CD4-positive, alpha-beta T cell (primary cell): ENCODE results near the gene HSPA4. TPM values are rescaled to one million over a fixed set of nuclear protein-coding genes. Genes with fewer than 3 reads are reported as not detected.

Source experiments
- ATAC-seq: fragments of 200-7000 bp; cut with Tn5 transposase; one replicate; pipeline ENCODE4 v1.10.0; 2022; ENCODE audit warnings: mild to moderate bottlenecking; ENCODE audit not compliant: poor library complexity
- CTCF ChIA-PET: fragments of 350-600 bp; sonication (Branson Sonifier 250); formaldehyde crosslinking; loops from one replicate; lab custom pipeline; 2021; ENCODE audit warnings: antibody characterized with exemption, inconsistent platforms; lab: Charles Lee
- POLR2A ChIA-PET: fragments of 350-600 bp; sonication (Branson Sonifier 250); formaldehyde crosslinking; loops from one replicate; lab custom pipeline; 2021; ENCODE audit warnings: antibody characterized with exemption, inconsistent platforms; lab: Charles Lee
- DNase-seq, 14 experiments: peaks; one replicate each; pipeline ENCODE4 v3.0.0-alpha.2; 2013 to 2020; ENCODE audit warnings: mixed read lengths in 2 of 14
- H3K27ac ChIP-seq, 2 donors: one replicate each; pipeline versions ENCODE4 v1.5.1 to v1.7.0; 2013; ENCODE audit warnings: low read length in 2 of 2, low read depth in 1 of 2, mild to moderate bottlenecking in 1 of 2
- H3K27me3 ChIP-seq, 2 experiments: 1 replicate in 1 of 2; 2 replicates in 1 of 2; pipeline versions ENCODE4 v1.6.1 to v1.7.0; 2013; ENCODE audit warnings: low read length in 2 of 2, control low read depth in 1 of 2, mild to moderate bottlenecking in 1 of 2, moderate library complexity in 1 of 2; ENCODE audit not compliant: insufficient read depth in 2 of 2, control insufficient read depth in 1 of 2
- H3K36me3 ChIP-seq: one replicate; pipeline ENCODE4 v1.6.1; 2013; ENCODE audit warnings: low read length, control low read depth; ENCODE audit not compliant: insufficient read depth
- H3K4me1 ChIP-seq: one replicate; pipeline ENCODE4 v1.6.1; 2013; ENCODE audit warnings: low read length, control low read depth; ENCODE audit not compliant: insufficient read depth
- H3K4me3 ChIP-seq: one replicate; pipeline ENCODE4 v1.5.1; 2013; ENCODE audit warnings: mild to moderate bottlenecking, low read length, moderate library complexity
- H3K9me3 ChIP-seq, 2 experiments: 1 replicate in 1 of 2; 2 replicates in 1 of 2; pipeline versions ENCODE4 v1.6.1 to v1.7.0; 2013; ENCODE audit warnings: low read length in 2 of 2, mild to moderate bottlenecking in 2 of 2, control low read depth in 1 of 2, moderate library complexity in 1 of 2; ENCODE audit not compliant: control insufficient read depth in 1 of 2, insufficient read depth in 1 of 2
- H3K27ac Mint-ChIP-seq: one replicate; pipeline ENCODE4 v1.8.0; 2020; ENCODE audit warnings: mixed read lengths
- H3K27me3 Mint-ChIP-seq: one replicate; pipeline ENCODE4 v1.8.0; 2021; ENCODE audit warnings: mixed read lengths
- H3K36me3 Mint-ChIP-seq: one replicate; pipeline ENCODE4 v1.8.0; 2021; ENCODE audit warnings: low read depth, mixed read lengths
- H3K4me1 Mint-ChIP-seq: one replicate; pipeline ENCODE4 v1.8.0; 2021; ENCODE audit warnings: low read depth, mixed read lengths
- H3K4me3 Mint-ChIP-seq: one replicate; pipeline ENCODE4 v1.8.0; 2020; ENCODE audit warnings: mild to moderate bottlenecking, mixed read lengths
- H3K9me3 Mint-ChIP-seq: one replicate; pipeline ENCODE4 v1.8.0; 2020; ENCODE audit warnings: mixed read lengths
- CTCF ChIP-seq: fragments of 200-600 bp; IDR thresholded peaks from one replicate; pipeline ENCODE4 v1.8.0; 2022; ENCODE audit warnings: antibody characterized with exemption, mild to moderate bottlenecking
- intact Hi-C, 2 experiments: fragments of 100-400 bp; cut with DNase I in 1 of 2; cut with micrococcal nuclease in 1 of 2; formaldehyde crosslinking; loops; one replicate each; pipeline versions ENCODE4 v1.15.1 to v1.9.0; 2023 to 2025; cut with DNase I, micrococcal nuclease
- total RNA-seq, 174 experiments: library from RNA in 2 of 174; stranded (reverse) in 2 of 174; gene quantifications; one replicate each; pipeline ENCODE4 v1.2.3 and lab custom pipeline; 2021 to 2026

Gene HSPA4
- total RNA-seq, 2 experiments from 2014 or later = 42.2 to 44.7 TPM

- Histone ChIP-seq H3K36me3 (no peaks in the 10 kb centered on the region), H3K4me1 (no peaks in the 10 kb centered on the region), H3K9me3 (no peaks in the 10 kb centered on the region), H3K27me3 (no peaks in the 10 kb centered on the region), H3K27ac (no peak overlapping the region), H3K4me3 (no peak overlapping the region)
- no peaks in the 10 kb centered on the region for H3K27me3 Mint-ChIP-seq
- H3K36me3 Mint-ChIP-seq = no peaks in the 10 kb centered on the region
- DNase-seq (no peak), ATAC-seq (no peak)
- ChIA-PET POLR2A (interaction anchor here (0.5 kb wide), 1 partner anchor 17 kb away, joined by 3 read pairs; no protein-coding TSS in a partner anchor), CTCF (no interaction called here)
- H3K4me1 Mint-ChIP-seq = no peaks in the 10 kb centered on the region
- no peak overlapping the region for H3K27ac Mint-ChIP-seq
- no peaks in the 10 kb centered on the region for H3K9me3 Mint-ChIP-seq
- TF ChIP-seq CTCF = no peak
- intact Hi-C loops = no loop called here
- H3K4me3 Mint-ChIP-seq = no peak overlapping the region
Observed at GRCh38 chr5:133121611-133122150, 69.9 kb downstream of the HSPA4 start.

- Histone ChIP-seq H3K9me3 (no peaks in the 10 kb centered on the region), H3K27me3 (no peaks in the 10 kb centered on the region), H3K27ac (no peak overlapping the region), H3K4me3 (no peak overlapping the region), H3K36me3 (no peaks in the 10 kb centered on the region), H3K4me1 (no peaks in the 10 kb centered on the region)
- intact Hi-C loops = no loop called here
- Mint-ChIP-seq H3K4me1 (no peaks in the 10 kb centered on the region), H3K27me3 (no peaks in the 10 kb centered on the region), H3K4me3 (no peak overlapping the region), H3K9me3 (no peaks in the 10 kb centered on the region), H3K27ac (no peak overlapping the region), H3K36me3 (no peaks in the 10 kb centered on the region)
- POLR2A ChIA-PET = no interaction called here
- no peak for ATAC-seq
- CTCF ChIA-PET = no interaction called here
- no peak for TF ChIP-seq CTCF
- DNase-seq = no peak
Observed at GRCh38 chr5:133122711-133123110, 70.9 kb downstream of the HSPA4 start.

GRCh38 chr5:133123297-133123696 is 71.5 kb downstream of the HSPA4 start:
- H3K36me3 ChIP-seq = no peaks in the 10 kb centered on the region
- no peaks in the 10 kb centered on the region for H3K4me1 ChIP-seq
- no peak overlapping the region for H3K4me3 ChIP-seq
- Mint-ChIP-seq H3K9me3 (no peaks in the 10 kb centered on the region), H3K27me3 (no peaks in the 10 kb centered on the region), H3K4me3 (no peak overlapping the region), H3K27ac (no peak overlapping the region), H3K4me1 (no peaks in the 10 kb centered on the region), H3K36me3 (no peaks in the 10 kb centered on the region)
- no peak for DNase-seq
- TF ChIP-seq CTCF = no peak
- H3K9me3 ChIP-seq = no peaks in the 10 kb centered on the region
- ChIA-PET POLR2A (no interaction called here), CTCF (no interaction called here)
- no peak for ATAC-seq
- intact Hi-C loops = no loop called here
- no peak overlapping the region for H3K27ac ChIP-seq
- H3K27me3 ChIP-seq = no peaks in the 10 kb centered on the region
